Activated CD4-positive, alpha-beta T cell treated with anti-CD3 and anti-CD28 coated beads for 24 hours (primary cell): Measurements from ENCODE around the gene SLC35G4.
"Not testable (repeated sequence)": the region's sequence is repeated elsewhere in the genome, so short reads cannot be mapped to it uniquely, and the experiment has no call there.

Experiments used
- DNase-seq, 2 donors: peaks; one replicate each; pipeline ENCODE4 v3.0.0-alpha.2; 2020; ENCODE audit warnings: low read depth in 2 of 2

SLC35G4 gene

GRCh38 chr18:11609488-11609887, at the start of gene SLC35G4:
Gene SLC35G4 (plus strand): TSS chr18:11609596. CDS start chr18:11609596, 0 bp downstream.
- DNase-seq: not testable (repeated sequence)

GRCh38 chr18:11561293-11561692, 48.1 kb upstream of the SLC35G4 start:
- no peak for DNase-seq

GRCh38 chr18:11565716-11566115, 43.7 kb upstream of the SLC35G4 start:
- DNase-seq: no peak

- no peak for DNase-seq
Observed at GRCh38 chr18:11566236-11566965, 43.0 kb upstream of the SLC35G4 start.

GRCh38 chr18:11567396-11567795, 42.0 kb upstream of the SLC35G4 start:
- DNase-seq: no peak

GRCh38 chr18:11570073-11570588, 39.3 kb upstream of the SLC35G4 start:
- no peak for DNase-seq

GRCh38 chr18:11570769-11571412, 38.5 kb upstream of the SLC35G4 start:
- DNase-seq: no peak

- no peak for DNase-seq
Observed at GRCh38 chr18:11572201-11572600, 37.2 kb upstream of the SLC35G4 start.

GRCh38 chr18:11574545-11574944, 34.9 kb upstream of the SLC35G4 start:
- DNase-seq: no peak

- no peak for DNase-seq
Observed at GRCh38 chr18:11577271-11578112, 31.9 kb upstream of the SLC35G4 start.

GRCh38 chr18:11578799-11579198, 30.6 kb upstream of the SLC35G4 start:
- DNase-seq: no peak

GRCh38 chr18:11579916-11580315, 29.5 kb upstream of the SLC35G4 start:
- no peak for DNase-seq

- no peak for DNase-seq
Observed at GRCh38 chr18:11581286-11581685, 28.1 kb upstream of the SLC35G4 start.

- no peak for DNase-seq
Observed at GRCh38 chr18:11585596-11585995, 23.8 kb upstream of the SLC35G4 start.

GRCh38 chr18:11586896-11587295, 22.5 kb upstream of the SLC35G4 start:
- DNase-seq: no peak

- no peak for DNase-seq
Observed at GRCh38 chr18:11587432-11587831, 22.0 kb upstream of the SLC35G4 start.

- DNase-seq: no peak
Observed at GRCh38 chr18:11587846-11588245, 21.6 kb upstream of the SLC35G4 start.

- no peak for DNase-seq
Observed at GRCh38 chr18:11591957-11592356, 17.4 kb upstream of the SLC35G4 start.

- no peak for DNase-seq
Observed at GRCh38 chr18:11600321-11600720, 9.1 kb upstream of the SLC35G4 start.

GRCh38 chr18:11607906-11608305, 1.5 kb upstream of the SLC35G4 start:
- no peak for DNase-seq

- not testable (repeated sequence) for DNase-seq
Observed at GRCh38 chr18:11608618-11609017, 778 bp upstream of the SLC35G4 start.

- not testable (repeated sequence) for DNase-seq
Observed at GRCh38 chr18:11613073-11613472, 3.7 kb downstream of the SLC35G4 start.
